Activated CD4-positive, alpha-beta memory T cell treated with anti-CD3 and anti-CD28 coated beads, Interleukin-2, amount 10 ng/mL, durations not matched to agents 7 days and 5 days (primary cell): ENCODE results near the gene YIF1A. TPM values are rescaled to one million over a fixed set of nuclear protein-coding genes. Genes with fewer than 3 reads are reported as not detected.
A peak's percentile ranks its signal among the peaks of the same experiment; 100 is the strongest.

ENCODE experiments used
- CTCF ChIA-PET: fragments of 350-600 bp; sonication (Branson Sonifier 250); formaldehyde crosslinking; loops from one replicate; lab custom pipeline; 2021; ENCODE audit warnings: antibody characterized with exemption, inconsistent platforms; lab: Charles Lee
- POLR2A ChIA-PET: fragments of 350-600 bp; sonication (Branson Sonifier 250); formaldehyde crosslinking; loops from one replicate; lab custom pipeline; 2021; ENCODE audit warnings: antibody characterized with exemption; lab: Charles Lee
- DNase-seq: peaks from one replicate; pipeline ENCODE4 v3.0.0-alpha.2; 2020
- H3K27ac Mint-ChIP-seq: one replicate; pipeline ENCODE4 v1.8.0; 2021; ENCODE audit warnings: mild to moderate bottlenecking, mixed read lengths
- H3K27me3 Mint-ChIP-seq: one replicate; pipeline ENCODE4 v1.8.0; 2021; ENCODE audit warnings: mixed read lengths
- H3K36me3 Mint-ChIP-seq: one replicate; pipeline ENCODE4 v1.8.0; 2021; ENCODE audit warnings: low read depth, mixed read lengths
- H3K4me1 Mint-ChIP-seq: one replicate; pipeline ENCODE4 v1.8.0; 2021; ENCODE audit warnings: mixed read lengths
- H3K4me3 Mint-ChIP-seq: one replicate; pipeline ENCODE4 v1.8.0; 2021; ENCODE audit warnings: mild to moderate bottlenecking, mixed read lengths
- H3K9me3 Mint-ChIP-seq: one replicate; pipeline ENCODE4 v1.8.0; 2021; ENCODE audit warnings: mixed read lengths
- total RNA-seq, 2 experiments: library from RNA; stranded (reverse); gene quantifications; one replicate each; pipeline ENCODE4 v1.2.3, GENCODE V29; 2021

The YIF1A gene
- total RNA-seq, 2 experiments from 2014 or later = 49.5 to 52.5 TPM

DNA sequence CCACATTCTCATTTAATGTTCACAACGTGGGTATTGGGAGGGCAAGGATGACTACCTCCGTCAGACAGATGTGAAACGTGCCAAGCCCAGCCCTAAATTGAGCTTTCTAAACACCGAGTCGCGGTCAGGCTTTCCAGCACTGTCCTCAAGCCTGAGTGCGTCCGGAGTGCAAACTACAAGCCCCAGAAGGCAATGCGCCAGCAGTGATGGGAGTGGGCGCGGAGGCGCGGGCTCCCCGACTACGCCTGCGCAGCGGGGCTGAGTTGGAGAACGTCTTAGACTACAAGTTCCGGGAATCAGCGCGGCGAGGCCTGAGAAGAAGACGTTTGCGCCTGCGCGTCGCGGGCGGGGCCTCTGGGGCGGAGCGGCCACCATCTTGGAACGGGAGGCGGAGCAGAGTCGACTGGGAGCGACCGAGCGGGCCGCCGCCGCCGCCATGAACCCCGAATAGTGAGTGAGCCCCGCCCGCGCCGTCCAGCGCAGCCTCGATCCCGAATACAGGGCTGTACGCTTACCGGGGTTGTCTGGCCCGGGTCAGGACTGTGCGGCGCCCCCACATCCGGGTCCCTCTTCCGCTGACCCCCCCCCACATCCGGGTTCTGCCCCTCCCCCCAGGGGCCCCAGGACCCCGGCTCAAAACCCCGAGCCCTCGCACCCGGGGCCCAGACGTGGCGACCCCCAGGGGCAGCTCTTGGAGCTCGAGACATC, 20.5 kb downstream of the YIF1A start, which contains the start of gene RAB1B:
Gene RAB1B (plus strand): TSS at position 396 of the 708 bp plus-strand sequence. CDS start 41 bp downstream, at position 437.
- H3K4me3 Mint-ChIP-seq = peak within 1 kb of the TSS; percentile 98
- no peaks in the 10 kb centered on the region for H3K27me3 Mint-ChIP-seq
- ChIA-PET CTCF (interaction anchor here (0.7 to 5.9 kb wide), 6 partner anchors 14 to 198 kb away, joined by 3 to 44 read pairs (median 3); no protein-coding TSS in a partner anchor), POLR2A (interaction anchor here (0.7 to 6.1 kb wide), 6 partner anchors 13 to 845 kb away, joined by 3 to 78 read pairs (median 4); partner anchors contain the start of genes BANF1, MRPL11 and YIF1A)
- peak; percentile 100 for DNase-seq
- peaks cover 47% of the 10 kb centered on the region for H3K36me3 Mint-ChIP-seq
- H3K9me3 Mint-ChIP-seq = no peaks in the 10 kb centered on the region
- peaks cover 47% of the 10 kb centered on the region for H3K4me1 Mint-ChIP-seq
- H3K27ac Mint-ChIP-seq = peak within 1 kb of the TSS; percentile 91

GRCh38 chr11:66267379-66268243, 21.3 kb downstream of the YIF1A start:
- H3K27me3 Mint-ChIP-seq = no peaks in the 10 kb centered on the region
- H3K9me3 Mint-ChIP-seq = no peaks in the 10 kb centered on the region
- H3K4me1 Mint-ChIP-seq = peaks cover 43% of the 10 kb centered on the region
- ChIA-PET POLR2A (interaction anchor here (0.7 to 6.1 kb wide), 7 partner anchors 13 to 844 kb away, joined by 3 to 78 read pairs (median 4); partner anchors contain the start of genes BANF1, MRPL11 and YIF1A), CTCF (interaction anchor here (0.7 to 5.9 kb wide), 6 partner anchors 15 to 199 kb away, joined by 3 to 44 read pairs (median 3); no protein-coding TSS in a partner anchor)
- peak overlapping the region; percentile 91 for H3K27ac Mint-ChIP-seq
- H3K4me3 Mint-ChIP-seq = peak overlapping the region; percentile 98
- DNase-seq = peak; percentile 87
- H3K36me3 Mint-ChIP-seq = peaks cover 43% of the 10 kb centered on the region

DNA sequence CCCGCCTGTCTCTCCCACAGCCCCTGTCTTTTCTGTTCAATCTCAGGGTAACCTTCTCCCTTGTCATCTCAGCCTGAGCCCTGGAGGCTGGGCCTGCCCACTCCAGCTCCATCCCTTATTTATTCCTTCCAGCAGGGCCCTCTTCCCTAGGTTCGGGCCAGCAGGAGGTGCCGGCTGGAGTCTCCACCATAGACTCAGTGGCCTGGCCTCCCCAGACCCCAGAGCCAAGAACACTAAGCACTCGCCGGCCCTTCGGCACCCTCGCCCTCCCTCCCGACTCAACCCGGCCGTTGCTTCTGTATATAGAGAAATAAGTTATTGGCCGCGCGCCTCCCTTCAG, 21.9 kb downstream of the YIF1A start:
- Mint-ChIP-seq H3K4me3 (peak overlapping the region; percentile 98), H3K9me3 (no peaks in the 10 kb centered on the region), H3K27ac (peak overlapping the region; percentile 91), H3K4me1 (peaks cover 37% of the 10 kb centered on the region), H3K36me3 (peaks cover 40% of the 10 kb centered on the region), H3K27me3 (no peaks in the 10 kb centered on the region)
- POLR2A ChIA-PET = interaction anchor here (1.2 to 6.1 kb wide), 4 partner anchors 14 to 172 kb away, joined by 4 to 78 read pairs (median 14); partner anchors contain the start of genes MRPL11 and YIF1A
- CTCF ChIA-PET = interaction anchor here (1.3 to 5.9 kb wide), 2 partner anchors 15 to 21 kb away, joined by 3 to 44 read pairs; no protein-coding TSS in a partner anchor
- DNase-seq = no peak

- Mint-ChIP-seq H3K9me3 (no peaks in the 10 kb centered on the region), H3K4me3 (no peak overlapping the region), H3K27me3 (no peaks in the 10 kb centered on the region), H3K36me3 (peaks cover 37% of the 10 kb centered on the region), H3K4me1 (peaks cover 32% of the 10 kb centered on the region), H3K27ac (no peak overlapping the region)
- no peak for DNase-seq
- ChIA-PET CTCF (interaction anchor here (2.1 kb wide), 1 partner anchor 44 kb away, joined by 7 read pairs; no protein-coding TSS in a partner anchor), POLR2A (interaction anchor here (1.4 to 6.1 kb wide), 2 partner anchors 15 kb away, joined by 4 to 78 read pairs; no protein-coding TSS in a partner anchor)
Measured at GRCh38 chr11:66266378-66267038, 22.4 kb downstream of the YIF1A start.

GRCh38 chr11:66265531-66266377, 23.2 kb downstream of the YIF1A start:
- Mint-ChIP-seq H3K4me1 (peaks cover 30% of the 10 kb centered on the region), H3K27ac (no peak overlapping the region), H3K4me3 (no peak overlapping the region), H3K36me3 (peaks cover 35% of the 10 kb centered on the region), H3K9me3 (no peaks in the 10 kb centered on the region), H3K27me3 (no peaks in the 10 kb centered on the region)
- DNase-seq = no peak
- ChIA-PET POLR2A (interaction anchor here (1.4 kb wide), 1 partner anchor 14 kb away, joined by 4 read pairs; no protein-coding TSS in a partner anchor), CTCF (interaction anchor here (0.8 to 2.1 kb wide), 3 partner anchors 24 to 46 kb away, joined by 3 to 7 read pairs (median 5); partner anchors contain the start of gene YIF1A)

DNA sequence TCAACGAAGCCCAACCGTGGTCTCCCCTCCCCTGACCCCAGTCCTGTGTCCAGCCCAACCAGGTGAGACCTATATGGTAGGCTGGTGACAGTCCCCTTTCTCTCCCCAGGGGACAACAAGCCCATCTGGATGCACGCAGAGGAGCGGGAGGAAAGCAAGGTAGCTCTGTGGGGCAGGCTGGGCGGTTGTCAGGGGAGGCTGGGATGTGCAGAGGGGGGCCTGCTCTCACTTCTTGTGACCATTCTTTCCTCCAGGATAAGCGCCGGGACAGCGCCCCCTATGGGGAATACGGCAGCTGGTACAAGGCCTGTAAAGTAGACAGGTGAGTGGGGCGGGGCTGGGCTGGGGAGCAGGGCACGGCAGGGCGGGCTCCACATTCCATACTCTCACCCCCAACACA, 24.0 kb downstream of the YIF1A start:
- Mint-ChIP-seq H3K36me3 (peaks cover 36% of the 10 kb centered on the region), H3K27me3 (no peaks in the 10 kb centered on the region), H3K27ac (no peak overlapping the region), H3K4me1 (peaks cover 23% of the 10 kb centered on the region), H3K9me3 (no peaks in the 10 kb centered on the region), H3K4me3 (no peak overlapping the region)
- POLR2A ChIA-PET = no interaction called here
- CTCF ChIA-PET = interaction anchor here (0.8 to 2.1 kb wide), 3 partner anchors 25 to 47 kb away, joined by 3 to 7 read pairs (median 5); partner anchors contain the start of gene YIF1A
- peak; percentile 51 for DNase-seq

DNA sequence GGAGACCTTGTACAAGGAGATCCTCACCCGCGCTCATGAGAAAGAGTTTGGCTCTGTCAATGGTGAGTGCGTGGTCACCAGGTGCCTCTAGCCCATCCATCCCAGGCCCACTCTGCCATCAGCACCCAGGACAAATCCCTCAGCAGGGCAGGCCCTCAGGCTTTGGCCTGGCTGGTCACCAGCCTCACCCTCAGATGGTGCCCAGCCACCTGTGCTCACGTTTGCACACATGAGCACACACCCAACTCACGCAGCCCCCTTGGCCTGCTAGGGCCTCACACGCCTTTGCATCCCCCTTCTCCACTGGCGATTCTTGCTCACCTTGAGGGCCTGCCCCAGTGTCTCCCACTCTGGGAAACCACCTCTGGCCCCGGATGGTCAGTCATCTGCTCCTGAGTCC, 24.6 kb downstream of the YIF1A start:
- H3K27me3 Mint-ChIP-seq = no peaks in the 10 kb centered on the region
- POLR2A ChIA-PET = no interaction called here

DNA sequence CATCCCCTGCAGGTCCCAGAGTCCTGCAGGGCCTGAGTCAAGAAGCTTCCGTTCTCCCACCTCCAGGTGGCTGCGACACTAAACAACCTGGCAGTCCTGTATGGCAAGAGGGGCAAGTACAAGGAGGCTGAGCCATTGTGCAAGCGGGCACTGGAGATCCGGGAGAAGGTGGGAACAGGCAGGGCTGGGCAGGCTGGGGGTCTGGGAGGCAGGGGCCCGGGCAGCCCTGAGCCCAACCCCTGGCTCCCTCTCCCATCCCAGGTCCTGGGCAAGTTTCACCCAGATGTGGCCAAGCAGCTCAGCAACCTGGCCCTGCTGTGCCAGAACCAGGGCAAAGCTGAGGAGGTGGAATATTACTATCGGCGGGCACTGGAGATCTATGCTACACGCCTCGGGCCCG, 25.2 kb downstream of the YIF1A start:
- Mint-ChIP-seq H3K4me3 (no peak overlapping the region), H3K9me3 (no peaks in the 10 kb centered on the region), H3K27me3 (no peaks in the 10 kb centered on the region), H3K27ac (no peak overlapping the region), H3K36me3 (peaks cover 37% of the 10 kb centered on the region), H3K4me1 (peaks cover 24% of the 10 kb centered on the region)
- ChIA-PET POLR2A (no interaction called here), CTCF (no interaction called here)
- no peak for DNase-seq

More for the DNA sequence above, 24.6 kb downstream of the YIF1A start:
- no peak overlapping the region for H3K4me3 Mint-ChIP-seq
- H3K9me3 Mint-ChIP-seq = no peaks in the 10 kb centered on the region
- DNase-seq = no peak
- H3K4me1 Mint-ChIP-seq = peaks cover 22% of the 10 kb centered on the region
- H3K27ac Mint-ChIP-seq = no peak overlapping the region
- CTCF ChIA-PET = interaction anchor here (1.7 kb wide), 1 partner anchor 25 kb away, joined by 5 read pairs; the partner anchor contains the start of gene YIF1A
- H3K36me3 Mint-ChIP-seq = peaks cover 37% of the 10 kb centered on the region

DNA sequence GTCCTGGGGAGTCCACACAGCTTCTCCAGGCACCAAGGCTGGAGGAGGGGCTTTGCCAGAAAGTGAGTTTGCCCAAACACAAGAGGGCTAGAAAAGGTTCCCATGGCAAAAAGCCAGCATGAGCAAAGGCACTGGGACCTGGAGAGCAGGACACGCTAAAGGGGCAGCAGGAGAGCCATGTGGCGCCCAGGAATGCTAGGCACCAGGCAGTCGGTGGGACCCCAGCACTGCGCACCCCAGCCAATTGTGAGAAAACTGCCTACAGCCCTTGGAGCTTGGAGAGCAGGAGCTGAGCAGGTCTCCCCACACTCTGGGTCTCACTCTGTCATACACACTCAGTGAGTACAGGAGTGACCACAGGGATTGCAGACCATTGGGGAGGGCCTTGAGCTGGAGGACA, 25.7 kb downstream of the YIF1A start:
- CTCF ChIA-PET = no interaction called here
- no peak overlapping the region for H3K4me3 Mint-ChIP-seq
- peaks cover 36% of the 10 kb centered on the region for H3K36me3 Mint-ChIP-seq
- H3K4me1 Mint-ChIP-seq = peaks cover 27% of the 10 kb centered on the region
- DNase-seq = no peak
- POLR2A ChIA-PET = interaction anchor here (1.0 to 1.2 kb wide), 2 partner anchors 9 to 43 kb away, joined by 3 to 4 read pairs; no protein-coding TSS in a partner anchor
- H3K27ac Mint-ChIP-seq = no peak overlapping the region
- no peaks in the 10 kb centered on the region for H3K9me3 Mint-ChIP-seq
- H3K27me3 Mint-ChIP-seq = no peaks in the 10 kb centered on the region

DNA sequence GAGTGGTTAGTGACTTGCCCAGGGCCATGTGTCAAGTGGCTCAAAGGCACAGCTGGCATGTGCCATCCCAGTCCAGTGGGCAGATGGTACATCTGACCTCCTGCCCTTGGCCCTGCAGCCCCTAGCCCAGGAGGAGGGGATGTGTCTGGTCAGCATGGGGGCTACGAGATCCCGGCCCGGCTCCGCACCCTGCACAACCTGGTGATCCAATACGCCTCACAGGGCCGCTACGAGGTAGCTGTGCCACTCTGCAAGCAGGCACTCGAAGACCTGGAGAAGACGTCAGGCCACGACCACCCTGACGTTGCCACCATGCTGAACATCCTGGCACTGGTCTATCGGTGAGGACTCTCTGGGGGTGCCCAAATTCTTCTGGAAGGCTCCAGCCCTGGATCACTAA, 26.2 kb downstream of the YIF1A start:
- CTCF ChIA-PET = no interaction called here
- H3K27ac Mint-ChIP-seq = no peak overlapping the region
- H3K4me3 Mint-ChIP-seq = no peak overlapping the region

DNA sequence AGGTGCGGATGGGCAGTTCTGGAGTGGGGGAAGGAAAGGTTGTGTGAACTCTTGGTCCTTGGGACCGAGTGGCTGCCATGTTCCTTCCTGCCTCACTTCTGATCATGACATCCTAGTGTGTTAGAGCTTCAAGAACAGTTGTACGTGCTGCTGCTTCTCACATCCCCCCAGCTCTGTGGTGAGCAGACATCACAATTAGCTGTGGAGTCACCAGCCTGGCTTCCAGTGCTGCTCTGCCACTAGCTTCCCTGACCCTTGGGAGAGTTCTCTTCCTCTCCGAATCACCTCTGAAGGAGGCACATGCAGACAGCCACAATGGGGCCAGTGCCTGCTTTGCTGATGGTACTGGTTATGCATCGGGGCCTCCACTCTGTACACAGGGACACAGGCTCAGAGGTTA, 26.8 kb downstream of the YIF1A start:
- Mint-ChIP-seq H3K4me3 (no peak overlapping the region), H3K9me3 (no peaks in the 10 kb centered on the region), H3K27ac (no peak overlapping the region), H3K27me3 (no peaks in the 10 kb centered on the region), H3K4me1 (peaks cover 20% of the 10 kb centered on the region), H3K36me3 (peaks cover 35% of the 10 kb centered on the region)
- CTCF ChIA-PET = no interaction called here
- POLR2A ChIA-PET = interaction anchor here (1.0 to 1.2 kb wide), 3 partner anchors 10 to 42 kb away, joined by 3 to 4 read pairs (median 3); partner anchors contain the start of gene CNIH2
- no peak for DNase-seq

More for the DNA sequence above, 26.2 kb downstream of the YIF1A start:
- no peaks in the 10 kb centered on the region for H3K27me3 Mint-ChIP-seq
- H3K9me3 Mint-ChIP-seq = no peaks in the 10 kb centered on the region
- DNase-seq = no peak
- H3K4me1 Mint-ChIP-seq = peaks cover 22% of the 10 kb centered on the region
- POLR2A ChIA-PET = interaction anchor here (1.0 to 1.2 kb wide), 3 partner anchors 9 to 42 kb away, joined by 3 to 4 read pairs (median 3); partner anchors contain the start of gene CNIH2
- peaks cover 36% of the 10 kb centered on the region for H3K36me3 Mint-ChIP-seq
